ENCODE results near the gene PRKN.

- TF ChIP-seq CTCF (IDR thresholded peaks at IDR 0.05), result no peak
- no peak for TF ChIP-seq POLR2A (IDR thresholded peaks at IDR 0.05)
These were observed 1394.2 kb downstream of the PRKN start for GRCh38 chr6:161333410-161333809.

Measured in thyroid gland (tissue), 4 donors.